ENCODE results near the gene PICK1.
A peak's percentile ranks its signal among the peaks of the same experiment; 100 is the strongest.

PICK1 gene

DNA sequence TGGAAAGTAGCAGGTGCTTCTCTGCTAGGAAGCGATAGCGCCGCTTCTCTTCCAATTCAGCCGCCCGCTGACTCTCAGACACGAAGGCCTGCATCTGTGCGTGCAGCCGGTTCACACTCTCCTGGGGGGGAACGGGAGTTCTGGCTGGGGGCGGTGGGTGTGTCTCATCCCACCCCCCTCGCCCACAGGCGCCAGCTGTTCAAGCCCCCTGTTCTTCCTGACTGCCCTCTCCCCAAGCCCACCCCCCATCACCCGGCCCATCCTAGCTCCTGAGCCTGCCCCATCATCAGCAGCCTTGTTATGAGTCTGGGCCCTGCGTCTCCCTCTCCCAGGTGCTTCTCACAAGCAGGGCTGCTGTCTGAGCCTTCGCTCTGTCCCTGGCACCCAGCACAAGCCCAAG, 39.9 kb downstream of the PICK1 start:
- H3K4me3 ChIP-seq (ENCODE audit: low read depth, low read length) = no peak overlapping the region
- TF ChIP-seq, protein P1, sequence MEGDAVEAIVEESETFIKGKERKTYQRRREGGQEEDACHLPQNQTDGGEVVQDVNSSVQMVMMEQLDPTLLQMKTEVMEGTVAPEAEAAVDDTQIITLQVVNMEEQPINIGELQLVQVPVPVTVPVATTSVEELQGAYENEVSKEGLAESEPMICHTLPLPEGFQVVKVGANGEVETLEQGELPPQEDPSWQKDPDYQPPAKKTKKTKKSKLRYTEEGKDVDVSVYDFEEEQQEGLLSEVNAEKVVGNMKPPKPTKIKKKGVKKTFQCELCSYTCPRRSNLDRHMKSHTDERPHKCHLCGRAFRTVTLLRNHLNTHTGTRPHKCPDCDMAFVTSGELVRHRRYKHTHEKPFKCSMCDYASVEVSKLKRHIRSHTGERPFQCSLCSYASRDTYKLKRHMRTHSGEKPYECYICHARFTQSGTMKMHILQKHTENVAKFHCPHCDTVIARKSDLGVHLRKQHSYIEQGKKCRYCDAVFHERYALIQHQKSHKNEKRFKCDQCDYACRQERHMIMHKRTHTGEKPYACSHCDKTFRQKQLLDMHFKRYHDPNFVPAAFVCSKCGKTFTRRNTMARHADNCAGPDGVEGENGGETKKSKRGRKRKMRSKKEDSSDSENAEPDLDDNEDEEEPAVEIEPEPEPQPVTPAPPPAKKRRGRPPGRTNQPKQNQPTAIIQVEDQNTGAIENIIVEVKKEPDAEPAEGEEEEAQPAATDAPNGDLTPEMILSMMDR (IDR thresholded peaks at IDR 0.05; ENCODE audit: low read depth, low read length) = no peak

DNA sequence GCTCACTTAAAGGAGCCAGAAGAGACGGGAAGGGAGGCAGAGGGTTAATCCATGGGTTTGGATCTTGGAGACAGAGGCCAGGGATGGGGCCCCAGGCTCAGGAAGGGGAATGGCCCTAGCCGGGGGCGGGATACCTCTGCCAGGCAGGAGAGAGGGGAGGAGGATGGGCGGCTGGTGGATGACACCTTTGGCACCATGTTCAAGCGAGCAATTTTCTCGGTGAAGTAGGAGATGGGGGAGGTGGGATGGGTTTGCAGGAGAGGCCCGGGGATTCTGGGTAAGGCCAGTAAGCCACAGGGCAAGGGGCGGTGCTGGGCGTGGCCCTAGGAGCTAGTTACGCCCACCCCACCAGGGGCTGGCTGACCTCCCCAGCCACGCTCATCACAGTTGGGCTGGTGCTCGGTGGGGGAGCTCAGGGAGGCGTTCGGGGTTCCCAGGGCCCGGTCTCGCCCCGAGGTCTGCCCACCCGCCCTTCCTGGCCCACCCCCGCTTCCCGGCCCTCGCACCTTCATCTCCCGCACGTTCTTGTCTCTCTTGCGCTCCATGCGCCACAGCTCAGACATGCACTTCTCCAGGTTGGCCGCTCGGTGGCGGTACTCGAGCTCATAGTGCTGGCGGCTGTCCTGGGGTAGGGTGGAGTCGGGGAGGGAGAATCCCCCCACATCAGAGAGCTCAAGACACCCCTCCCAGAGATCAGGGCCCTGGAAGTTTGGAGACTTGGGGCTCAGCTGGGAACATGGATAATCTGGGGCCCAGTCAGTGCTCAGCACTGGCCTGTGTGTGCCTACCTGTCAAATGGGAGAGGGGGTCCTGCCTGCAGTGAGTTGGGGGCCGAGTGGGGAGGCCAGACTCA, 40.6 kb downstream of the PICK1 start:
- no peak overlapping the region for H3K4me3 ChIP-seq (ENCODE audit: low read depth, low read length)
- TF ChIP-seq, protein P1 (IDR thresholded peaks at IDR 0.05; ENCODE audit: low read depth, low read length) = peak; percentile 47

DNA sequence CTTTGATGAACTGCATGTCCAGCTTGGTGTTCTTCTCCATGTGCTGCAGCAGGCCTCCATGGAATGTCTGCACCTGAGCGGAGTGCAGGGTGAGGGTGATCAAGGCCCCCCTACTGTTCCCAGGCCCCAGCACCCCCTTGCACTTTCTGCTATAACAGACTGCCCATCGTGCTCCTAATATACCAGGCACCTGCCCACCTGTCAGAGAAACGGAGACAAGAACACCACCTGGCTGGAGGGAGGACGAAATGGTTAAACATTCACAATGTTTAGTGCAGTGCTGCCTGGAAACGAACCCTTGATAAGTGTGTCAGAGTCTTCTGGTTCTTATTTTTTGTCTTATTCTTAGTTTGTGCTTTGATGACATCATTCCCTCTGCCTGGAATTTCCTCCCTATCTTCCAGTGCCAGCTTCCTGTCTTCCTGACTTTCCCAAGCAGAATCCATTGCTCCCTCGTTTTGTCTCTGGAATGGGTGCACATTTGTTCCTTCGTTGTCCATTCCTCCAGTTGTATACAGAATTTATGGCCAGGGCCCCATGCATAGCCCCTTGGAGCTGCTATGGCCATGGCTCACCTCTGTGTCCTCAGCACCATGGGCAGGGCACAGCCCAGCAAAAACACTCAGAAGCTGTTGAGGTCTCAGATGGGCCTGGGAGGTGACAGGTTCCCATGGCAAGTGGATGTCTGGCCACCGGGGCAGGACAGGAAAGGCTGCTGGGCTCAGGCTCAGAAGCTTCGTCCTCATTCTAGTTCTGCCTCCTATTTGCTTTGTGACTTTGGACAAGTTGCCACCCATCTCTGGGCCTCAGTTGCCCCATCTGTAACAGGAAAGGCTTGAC, 41.4 kb downstream of the PICK1 start:
- TF ChIP-seq, protein P1 (IDR thresholded peaks at IDR 0.05; ENCODE audit: low read depth, low read length) = no peak
- no peak overlapping the region for H3K4me3 ChIP-seq (ENCODE audit: low read depth, low read length)

DNA sequence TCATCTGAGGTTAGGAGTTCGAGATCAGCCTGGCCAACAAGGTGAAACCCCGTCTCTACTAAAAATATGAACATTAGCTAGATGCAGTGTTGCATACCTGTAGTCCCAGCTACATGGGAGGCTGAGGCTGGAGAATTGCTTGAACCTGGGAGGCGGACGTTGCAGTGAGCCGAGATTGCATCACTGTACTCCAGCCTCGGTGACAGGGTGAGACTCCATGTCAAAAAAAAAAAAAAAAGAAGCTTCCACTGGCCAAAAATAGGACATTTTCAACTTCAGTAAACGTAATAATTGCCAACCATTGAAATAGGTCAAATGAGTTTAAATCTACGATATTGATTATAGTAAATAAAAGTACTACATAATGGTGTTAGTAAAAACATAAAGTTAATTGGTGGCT, 46.4 kb downstream of the PICK1 start:
- TF ChIP-seq, protein P1 (IDR thresholded peaks at IDR 0.05; ENCODE audit: low read depth, low read length) = no peak
- no peak overlapping the region for H3K4me3 ChIP-seq (ENCODE audit: low read depth, low read length)

DNA sequence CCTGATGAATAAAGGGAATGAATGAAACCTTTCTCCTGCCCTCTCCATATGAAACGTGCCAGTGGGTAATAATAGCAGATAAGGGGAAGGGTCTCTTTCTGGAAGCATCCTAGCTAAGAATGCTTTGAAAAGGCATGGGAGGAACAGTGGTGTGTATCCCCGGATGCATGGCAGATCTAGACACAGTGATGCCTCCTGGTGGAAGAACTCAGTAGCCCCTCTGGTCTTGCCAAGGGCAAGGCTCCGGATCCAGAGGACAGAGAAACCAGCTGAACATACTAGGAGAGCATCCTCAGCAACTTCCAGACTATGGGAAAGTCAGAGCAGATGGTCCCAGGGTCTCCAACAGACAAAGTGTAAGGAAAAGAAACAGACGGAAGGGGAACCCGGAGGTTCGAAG, 46.9 kb downstream of the PICK1 start:
- TF ChIP-seq, protein P1 (IDR thresholded peaks at IDR 0.05; ENCODE audit: low read depth, low read length) = no peak
- no peak overlapping the region for H3K4me3 ChIP-seq (ENCODE audit: low read depth, low read length)

DNA sequence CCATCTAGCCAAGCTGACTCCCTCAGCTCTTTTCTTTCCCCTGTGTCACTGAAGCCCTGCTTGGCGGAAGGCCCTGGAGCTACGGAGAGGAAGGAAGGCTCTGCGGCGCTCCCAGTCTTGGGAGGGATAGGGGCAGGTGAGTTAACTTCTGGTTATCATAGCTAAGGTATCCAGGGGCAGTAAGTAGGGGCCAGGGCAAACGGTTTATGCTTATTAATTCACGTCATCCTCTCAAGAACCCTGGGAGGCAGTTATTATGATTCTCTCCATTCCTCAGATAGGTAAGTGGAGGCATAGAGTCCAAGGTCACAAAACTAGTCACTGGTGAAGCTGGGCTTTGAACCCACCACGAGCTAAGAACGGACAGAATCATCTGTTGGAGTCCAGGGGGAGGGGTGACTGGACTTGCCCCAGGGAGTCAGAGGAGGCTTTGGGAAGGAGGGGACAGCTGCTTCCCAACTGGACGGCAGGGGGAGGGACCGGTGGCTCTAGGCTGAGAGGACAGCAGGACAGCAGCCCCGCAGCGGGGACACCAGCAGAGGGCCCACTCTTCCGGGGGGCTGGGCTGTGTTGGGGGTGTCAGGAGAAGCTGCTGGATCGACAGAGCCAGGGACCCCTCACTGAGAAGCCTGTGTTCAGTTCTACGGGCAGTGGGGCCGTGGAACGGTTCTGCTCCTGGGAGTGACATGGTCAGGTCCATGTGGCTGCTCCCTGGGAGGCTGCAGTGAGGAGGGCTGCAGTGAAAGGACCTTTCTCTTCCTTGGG, 49.8 kb downstream of the PICK1 start:
- TF ChIP-seq, protein P1 (IDR thresholded peaks at IDR 0.05; ENCODE audit: low read depth, low read length) = no peak
- H3K4me3 ChIP-seq (ENCODE audit: low read depth, low read length) = no peak overlapping the region
